Loucy (cell line): Measurements from ENCODE around the gene ARHGDIB.

Experiments
- CTCF ChIP-seq: fragments of 200-600 bp; sonication (generic); conservative IDR thresholded peaks from 2 replicates; pipeline ENCODE4 v1.5.1; 2014; ENCODE audit warnings: mild to moderate bottlenecking, antibody characterized with exemption, low read length
- EZH2phosphoT487 ChIP-seq: fragments of 200-600 bp; IDR thresholded peaks from 2 replicates; pipeline ENCODE4 v1.6.1; 2018; ENCODE audit warnings: antibody characterized with exemption, mild to moderate bottlenecking, moderate library complexity, borderline replicate concordance

- TF ChIP-seq EZH2phosphoT487 = no peak
- TF ChIP-seq CTCF = peak; percentile 51
These were observed 60.2 kb downstream of the ARHGDIB start for GRCh38 chr12:14901228-14901562.
